Measurements from ENCODE around the gene PRR5L.
"Not testable (repeated sequence)": the region's sequence is repeated elsewhere in the genome, so short reads cannot be mapped to it uniquely, and the experiment has no call there.

GRCh38 chr11:36511062-36511461 lies 215.0 kb downstream of the PRR5L start:
- TF ChIP-seq CTCF (optimal IDR thresholded peaks at IDR 0.05 in 1 of 3, IDR thresholded peaks at IDR 0.05 in 1 of 3, conservative IDR thresholded peaks at IDR 0.05 in 1 of 3; ENCODE audit: extremely low read depth in 1 of 3, insufficient read depth in 2 of 3, low read length in 3 of 3); EZH2 (IDR thresholded peaks at IDR 0.05; ENCODE audit: low read length): not testable (repeated sequence)
